ENCODE results near the gene GLB1L3.
A peak's percentile ranks its signal among the peaks of the same experiment; 100 is the strongest.
"Not testable (repeated sequence)": the region's sequence is repeated elsewhere in the genome, so short reads cannot be mapped to it uniquely, and the experiment has no call there.

GLB1L3 gene

DNA sequence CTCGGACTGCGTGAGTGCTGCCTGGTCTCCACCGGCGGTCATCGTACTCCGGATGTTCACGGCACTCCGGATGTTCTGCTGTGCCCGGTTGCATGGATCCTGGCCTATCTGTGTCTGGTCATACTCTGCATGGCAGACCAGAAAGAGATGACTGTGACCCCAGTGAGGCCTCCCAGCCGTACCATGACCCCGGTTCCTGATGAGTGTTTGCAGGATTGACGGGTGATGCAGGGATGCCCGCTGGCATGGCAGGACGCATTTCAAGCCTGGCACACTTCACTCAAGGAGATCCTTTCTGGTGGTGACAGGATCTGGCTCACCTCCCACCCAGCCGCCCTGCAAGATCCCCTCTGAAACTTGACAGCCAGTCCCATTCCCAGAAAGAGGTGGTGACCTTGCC lies 61.9 kb downstream of the GLB1L3 start:
- peaks cover 5% of the 10 kb centered on the region for H3K27me3 Mint-ChIP-seq
- no peak overlapping the region for H3K4me3 Mint-ChIP-seq
- ATAC-seq (no peak), DNase-seq (no peak)
- H3K9me3 Mint-ChIP-seq = no peaks in the 10 kb centered on the region
- no peak overlapping the region for H3K27ac Mint-ChIP-seq
- peaks cover 5% of the 10 kb centered on the region for H3K4me1 Mint-ChIP-seq

DNA sequence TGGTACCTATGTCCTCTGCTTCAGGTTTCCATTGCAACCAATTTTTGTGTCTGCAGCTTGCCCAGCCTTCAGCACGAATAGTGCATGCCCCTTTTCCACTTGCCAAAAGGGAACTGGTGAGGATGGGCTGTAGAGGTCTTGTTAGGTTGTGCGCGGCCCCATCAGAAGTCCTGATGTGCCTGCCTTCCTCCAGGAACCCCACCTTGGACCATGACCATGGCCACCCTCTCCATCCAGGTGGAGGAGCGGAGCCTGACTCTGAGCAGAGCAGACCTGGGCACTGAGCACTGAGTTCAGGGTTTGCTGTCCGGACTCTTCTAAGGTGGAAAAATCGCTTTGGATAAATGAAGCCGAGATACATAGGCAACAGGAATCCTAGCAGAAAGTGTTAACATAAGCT lies 62.5 kb downstream of the GLB1L3 start:
- no peak for DNase-seq
- Mint-ChIP-seq H3K4me1 (no peaks in the 10 kb centered on the region), H3K27me3 (no peaks in the 10 kb centered on the region), H3K4me3 (no peak overlapping the region), H3K9me3 (no peaks in the 10 kb centered on the region), H3K27ac (no peak overlapping the region)
- no peak for ATAC-seq

DNA sequence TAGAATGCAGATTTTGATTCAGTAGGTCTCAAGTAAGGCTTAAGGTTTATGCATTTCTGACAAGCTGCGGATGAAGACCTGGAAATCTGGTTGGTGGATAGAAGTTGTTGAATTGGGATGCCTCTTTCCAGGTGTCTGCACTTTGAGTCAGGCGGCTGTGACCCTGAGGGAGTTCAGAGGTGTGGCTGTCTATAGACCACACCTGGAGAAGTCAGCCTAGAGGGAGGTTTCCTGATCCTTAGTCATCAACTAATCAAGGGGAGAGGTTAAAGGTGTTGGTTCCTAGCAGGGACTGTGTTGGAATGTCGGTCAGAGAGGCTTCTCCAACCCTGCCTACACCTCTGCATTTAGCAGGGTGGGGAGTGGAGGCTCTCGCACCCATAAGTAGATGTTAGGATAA lies 63.6 kb downstream of the GLB1L3 start:
- no peaks in the 10 kb centered on the region for H3K4me1 Mint-ChIP-seq
- ATAC-seq = no peak
- H3K9me3 Mint-ChIP-seq = no peaks in the 10 kb centered on the region
- H3K27ac Mint-ChIP-seq = no peak overlapping the region
- H3K27me3 Mint-ChIP-seq = no peaks in the 10 kb centered on the region
- H3K4me3 Mint-ChIP-seq = no peak overlapping the region
- DNase-seq = no peak

DNA sequence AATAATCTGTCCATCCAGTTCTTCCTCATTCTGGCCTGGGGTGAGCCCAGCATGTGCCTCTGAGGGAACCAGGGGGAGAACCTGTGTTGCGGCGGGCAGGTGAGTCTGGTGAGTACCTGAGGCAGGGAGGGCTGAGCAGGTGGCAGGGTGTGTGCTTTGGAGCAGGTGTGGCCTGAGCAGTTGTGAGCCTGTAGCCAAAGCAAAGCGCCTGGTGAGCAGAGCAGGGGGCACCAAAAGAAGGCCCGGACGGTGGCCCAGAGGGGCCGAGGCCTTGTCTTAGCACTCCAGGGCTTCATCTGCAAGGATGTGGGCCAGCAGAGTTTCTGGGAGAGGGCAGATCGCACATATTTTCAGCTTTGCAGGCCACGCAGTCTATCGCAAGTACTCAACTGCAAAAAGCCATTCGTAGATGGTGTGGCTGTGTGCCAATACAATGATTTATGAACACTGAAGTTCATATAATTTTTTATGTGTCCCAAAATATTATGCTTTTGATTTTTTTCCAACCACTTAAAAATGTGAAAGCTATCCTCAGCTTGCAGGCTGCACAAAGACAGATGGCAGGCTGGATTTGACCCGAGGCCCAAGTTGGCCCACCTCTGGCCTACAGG lies 64.3 kb downstream of the GLB1L3 start:
- Mint-ChIP-seq H3K4me1 (no peaks in the 10 kb centered on the region), H3K4me3 (no peak overlapping the region), H3K9me3 (no peaks in the 10 kb centered on the region), H3K27ac (no peak overlapping the region), H3K27me3 (no peaks in the 10 kb centered on the region)
- ATAC-seq (no peak), DNase-seq (no peak)

DNA sequence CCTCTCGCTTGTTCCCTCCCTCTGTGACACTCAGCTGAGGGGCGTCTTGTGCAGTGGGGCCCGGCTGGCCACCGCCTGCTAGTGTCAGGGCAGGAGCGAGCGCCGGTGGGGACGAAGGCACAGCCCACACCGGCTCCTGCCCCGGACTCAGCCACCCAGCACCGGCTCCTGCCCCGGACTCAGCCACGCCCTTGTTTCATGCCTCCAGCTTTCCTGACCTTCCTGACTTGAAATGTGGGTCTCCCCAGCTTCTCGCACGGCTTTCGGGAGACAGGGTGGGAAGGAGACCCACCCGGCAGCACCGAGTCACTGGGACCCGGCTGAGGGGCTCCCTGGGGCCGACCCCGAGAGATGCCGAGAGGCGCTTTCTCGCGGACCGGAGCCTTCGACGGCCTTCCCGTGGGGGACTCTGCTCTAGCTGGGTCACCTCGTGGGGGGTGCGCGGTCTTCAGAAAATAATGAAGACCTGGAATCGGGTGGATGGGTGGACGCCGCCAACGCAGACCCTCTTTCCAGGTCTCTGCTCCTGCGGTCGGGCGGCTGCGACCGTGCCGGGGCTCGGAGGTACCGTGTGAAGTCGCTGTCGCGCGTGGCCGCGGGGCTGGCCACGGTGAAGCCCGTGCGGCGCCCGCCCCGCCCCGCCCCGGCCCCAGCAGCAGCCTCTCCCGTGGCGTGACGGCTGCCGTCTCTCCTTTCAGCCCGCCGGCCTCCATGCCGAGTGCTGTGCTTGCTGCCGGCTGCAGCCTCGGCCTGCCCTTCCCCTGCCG lies 65.8 kb downstream of the GLB1L3 start:
- ATAC-seq (no peak), DNase-seq (no peak)
- Mint-ChIP-seq H3K9me3 (no peaks in the 10 kb centered on the region), H3K4me3 (no peak overlapping the region), H3K4me1 (no peaks in the 10 kb centered on the region), H3K27me3 (no peaks in the 10 kb centered on the region), H3K27ac (no peak overlapping the region)

DNA sequence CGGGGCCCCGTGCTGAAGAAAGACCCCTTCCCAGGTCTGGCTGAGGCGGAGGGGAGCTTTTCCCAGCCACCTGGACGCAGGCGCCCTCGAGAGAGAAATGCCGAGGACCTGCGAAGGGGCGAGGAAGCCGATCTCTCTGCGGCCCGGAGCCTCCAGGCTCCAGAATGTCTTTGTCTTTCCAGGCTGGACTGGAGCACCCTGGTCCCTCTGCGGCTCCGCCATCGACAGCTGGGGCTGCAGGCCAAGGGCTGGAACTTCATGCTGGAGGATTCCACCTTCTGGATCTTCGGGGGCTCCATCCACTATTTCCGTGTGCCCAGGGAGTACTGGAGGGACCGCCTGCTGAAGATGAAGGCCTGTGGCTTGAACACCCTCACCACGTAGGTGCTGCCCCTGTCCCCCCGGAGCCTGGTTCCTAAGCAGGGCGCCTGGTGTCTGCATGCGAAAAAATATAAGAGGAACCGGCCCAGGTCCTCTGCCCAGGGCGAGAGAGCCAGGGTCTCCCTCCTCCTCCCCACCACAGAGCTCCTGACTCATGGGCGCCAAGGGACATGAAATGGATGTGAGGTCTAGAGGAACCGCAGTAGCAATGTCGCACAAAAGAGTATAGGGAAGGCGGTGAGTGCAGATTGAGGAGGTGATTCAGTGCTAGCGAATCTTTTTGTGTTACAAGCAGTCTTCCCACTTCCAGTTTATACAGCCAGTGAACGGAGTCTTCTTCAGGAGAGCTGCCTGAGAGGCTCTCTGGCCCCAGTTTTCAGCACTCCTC lies 66.6 kb downstream of the GLB1L3 start:
- Mint-ChIP-seq H3K4me3 (no peak overlapping the region), H3K4me1 (no peaks in the 10 kb centered on the region), H3K9me3 (no peaks in the 10 kb centered on the region), H3K27me3 (no peaks in the 10 kb centered on the region), H3K27ac (no peak overlapping the region)
- no peak for DNase-seq
- no peak for ATAC-seq

DNA sequence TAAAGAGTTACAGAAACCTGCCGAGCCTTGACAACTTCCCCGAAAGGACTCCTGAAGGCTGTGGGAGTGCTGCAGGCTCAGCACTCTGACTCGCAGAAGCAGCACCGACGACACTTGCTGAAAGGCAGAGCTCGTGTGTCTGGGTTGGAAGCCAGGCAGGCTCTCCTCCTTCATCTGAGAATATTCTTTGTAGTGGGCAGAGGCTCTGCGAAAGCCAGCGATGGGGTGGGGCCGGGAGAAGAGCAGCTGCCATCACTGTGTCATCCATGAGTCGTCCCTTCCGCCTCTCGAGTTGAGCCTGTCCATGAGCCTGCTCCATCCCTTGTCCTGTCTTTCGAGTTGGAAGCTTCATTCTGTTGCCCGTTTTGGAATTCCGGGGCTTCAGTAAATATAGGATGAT lies 67.5 kb downstream of the GLB1L3 start:
- DNase-seq (no peak), ATAC-seq (no peak)
- H3K4me3 Mint-ChIP-seq = no peak overlapping the region
- H3K27ac Mint-ChIP-seq = no peak overlapping the region
- H3K4me1 Mint-ChIP-seq = no peaks in the 10 kb centered on the region
- H3K27me3 Mint-ChIP-seq = no peaks in the 10 kb centered on the region
- H3K9me3 Mint-ChIP-seq = no peaks in the 10 kb centered on the region

DNA sequence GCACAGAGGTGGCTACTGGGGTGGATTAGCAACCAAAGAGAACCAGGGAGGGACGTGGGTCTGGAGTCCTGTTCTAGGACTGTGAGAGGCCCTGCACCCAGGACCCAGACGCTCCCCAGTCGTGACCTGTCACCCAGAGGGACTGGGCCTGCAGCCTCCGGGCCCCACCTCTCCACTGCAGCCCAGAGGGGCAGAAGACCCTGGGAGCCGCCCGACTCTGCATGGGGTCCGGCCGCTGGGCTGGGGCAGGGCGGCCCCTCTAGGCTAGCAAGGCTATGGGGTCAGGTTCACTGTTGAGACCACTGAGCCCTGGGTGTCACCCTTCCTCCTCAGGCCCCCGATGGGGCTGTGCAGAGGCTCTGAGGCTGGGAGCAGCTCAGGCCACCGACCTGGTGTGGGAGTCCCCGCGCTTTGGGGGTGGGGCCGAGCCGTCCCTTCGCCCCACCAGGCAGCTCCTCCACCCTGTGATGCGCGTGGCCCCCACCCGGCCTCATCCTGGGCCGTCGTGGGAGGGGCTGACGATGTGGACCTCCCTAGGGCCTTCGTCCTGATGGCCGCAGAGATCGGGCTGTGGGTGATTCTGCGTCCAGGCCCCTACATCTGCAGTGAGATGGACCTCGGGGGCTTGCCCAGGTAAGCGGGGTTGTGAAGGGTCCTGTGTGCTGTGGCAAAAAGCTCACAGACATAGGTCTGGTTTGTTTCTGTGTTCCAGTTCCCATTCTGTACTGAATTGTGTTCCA lies 68.5 kb downstream of the GLB1L3 start:
- H3K4me1 Mint-ChIP-seq, H3K27ac Mint-ChIP-seq, DNase-seq, H3K4me3 Mint-ChIP-seq, H3K9me3 Mint-ChIP-seq, H3K27me3 Mint-ChIP-seq: not testable (repeated sequence)
- peak; percentile 61 for ATAC-seq

DNA sequence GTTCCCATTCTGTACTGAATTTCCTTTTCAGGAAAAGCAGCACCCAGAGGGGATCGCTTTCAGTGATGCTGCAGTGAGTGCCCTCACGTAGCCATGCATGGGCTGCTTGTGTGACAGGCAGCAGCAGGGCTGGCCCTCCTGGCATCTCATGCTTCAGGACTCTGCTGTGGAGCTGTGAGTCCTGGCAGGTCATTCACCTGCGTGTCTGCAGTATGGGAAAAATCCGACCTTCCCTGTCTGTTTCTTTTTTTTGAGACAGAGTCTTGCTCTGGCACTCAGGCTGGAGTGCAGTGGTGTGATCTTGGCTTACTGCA lies 69.0 kb downstream of the GLB1L3 start:
- no peak overlapping the region for H3K4me3 Mint-ChIP-seq
- H3K27ac Mint-ChIP-seq = no peak overlapping the region
- DNase-seq (no peak), ATAC-seq (no peak)
- H3K27me3 Mint-ChIP-seq = no peaks in the 10 kb centered on the region
- peaks cover 10% of the 10 kb centered on the region for H3K4me1 Mint-ChIP-seq
- H3K9me3 Mint-ChIP-seq = no peaks in the 10 kb centered on the region

DNA sequence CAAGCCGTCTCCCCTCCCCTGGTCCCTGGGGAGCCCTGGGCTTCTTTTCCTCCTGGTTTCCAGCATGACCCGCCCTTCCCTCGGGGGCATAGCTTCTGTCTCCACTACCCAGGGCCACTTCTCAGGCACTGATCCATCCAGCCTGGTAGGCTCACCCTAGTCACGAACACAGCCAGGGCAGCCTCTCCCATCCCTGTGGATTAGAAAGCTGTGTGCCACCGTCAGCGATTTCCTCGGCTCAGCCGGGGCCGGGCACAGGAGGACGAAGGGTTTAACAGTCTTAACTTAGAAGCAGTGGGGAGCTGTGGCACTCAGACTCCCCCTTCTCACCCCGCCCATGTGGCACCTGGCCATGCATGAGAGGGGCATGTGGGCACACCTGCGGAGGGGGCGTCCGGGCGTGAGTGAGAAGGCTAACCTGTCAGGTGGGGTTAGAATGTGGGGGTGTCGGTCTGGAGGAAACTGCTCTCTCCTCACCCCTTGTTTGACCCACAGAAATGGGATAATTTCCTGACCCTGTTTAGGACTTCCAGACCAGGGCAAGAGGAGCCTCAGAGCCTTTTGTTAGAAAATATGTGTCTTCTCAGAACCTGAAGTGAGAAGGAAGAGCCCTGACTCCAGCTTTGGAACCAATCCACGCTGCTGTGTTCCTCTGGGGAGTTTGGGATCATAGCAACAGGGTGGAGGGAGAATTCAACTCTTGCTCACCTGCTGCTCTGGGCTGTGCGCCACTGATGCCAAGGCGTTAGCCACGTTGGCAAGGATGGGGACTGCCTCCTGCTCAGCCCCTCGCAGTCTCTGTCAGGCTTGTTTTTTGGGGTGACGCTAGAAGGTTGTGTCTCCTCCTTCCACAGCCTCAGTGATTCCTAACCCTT lies 70.2 kb downstream of the GLB1L3 start:
- Mint-ChIP-seq H3K9me3 (no peaks in the 10 kb centered on the region), H3K4me1 (peaks cover 14% of the 10 kb centered on the region), H3K27ac (no peak overlapping the region), H3K27me3 (no peaks in the 10 kb centered on the region), H3K4me3 (no peak overlapping the region)
- ATAC-seq (no peak), DNase-seq (no peak)

DNA sequence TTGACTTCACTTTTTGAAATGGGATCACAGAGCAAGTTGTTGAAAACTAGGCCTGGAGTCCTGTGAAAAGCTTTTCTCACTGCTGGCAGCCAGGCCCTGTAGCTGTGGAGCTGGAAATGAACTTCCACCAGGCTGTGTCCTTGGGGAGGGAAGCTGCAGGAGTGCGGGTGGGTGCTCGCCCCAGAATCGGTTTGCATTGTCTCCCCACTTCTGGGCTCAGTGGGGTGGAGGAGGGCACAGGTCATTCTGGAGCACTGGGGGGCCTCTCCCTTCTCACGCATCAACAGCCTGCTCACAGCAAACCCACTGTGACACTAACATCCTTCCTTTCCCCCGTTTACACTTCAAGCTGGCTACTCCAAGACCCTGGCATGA lies 70.8 kb downstream of the GLB1L3 start:
- no peak overlapping the region for H3K27ac Mint-ChIP-seq
- H3K4me1 Mint-ChIP-seq = peaks cover 14% of the 10 kb centered on the region
- no peaks in the 10 kb centered on the region for H3K9me3 Mint-ChIP-seq
- no peak overlapping the region for H3K4me3 Mint-ChIP-seq
- no peaks in the 10 kb centered on the region for H3K27me3 Mint-ChIP-seq
- DNase-seq = no peak
- no peak for ATAC-seq

DNA sequence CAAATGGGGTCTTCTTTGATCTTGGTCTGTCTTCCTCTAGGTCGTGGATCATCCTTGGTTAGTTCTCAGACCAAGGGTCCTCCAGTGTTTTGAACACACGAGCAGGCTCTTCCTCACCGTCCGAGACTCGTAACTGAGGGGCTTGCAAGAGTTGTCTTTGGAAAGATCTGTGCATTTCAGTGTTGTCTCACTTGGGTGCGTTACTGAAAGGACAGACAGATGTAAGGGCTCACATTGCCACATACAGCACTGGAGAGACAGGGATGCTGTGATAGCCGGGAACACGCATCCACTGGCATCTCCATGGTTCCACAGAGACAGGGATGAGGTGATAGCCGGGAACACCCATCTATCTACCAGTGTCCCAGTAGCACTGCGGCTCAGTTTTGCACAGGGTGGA lies 71.3 kb downstream of the GLB1L3 start:
- Mint-ChIP-seq H3K4me3 (no peak overlapping the region), H3K27ac (no peak overlapping the region)
- ATAC-seq = no peak

DNA sequence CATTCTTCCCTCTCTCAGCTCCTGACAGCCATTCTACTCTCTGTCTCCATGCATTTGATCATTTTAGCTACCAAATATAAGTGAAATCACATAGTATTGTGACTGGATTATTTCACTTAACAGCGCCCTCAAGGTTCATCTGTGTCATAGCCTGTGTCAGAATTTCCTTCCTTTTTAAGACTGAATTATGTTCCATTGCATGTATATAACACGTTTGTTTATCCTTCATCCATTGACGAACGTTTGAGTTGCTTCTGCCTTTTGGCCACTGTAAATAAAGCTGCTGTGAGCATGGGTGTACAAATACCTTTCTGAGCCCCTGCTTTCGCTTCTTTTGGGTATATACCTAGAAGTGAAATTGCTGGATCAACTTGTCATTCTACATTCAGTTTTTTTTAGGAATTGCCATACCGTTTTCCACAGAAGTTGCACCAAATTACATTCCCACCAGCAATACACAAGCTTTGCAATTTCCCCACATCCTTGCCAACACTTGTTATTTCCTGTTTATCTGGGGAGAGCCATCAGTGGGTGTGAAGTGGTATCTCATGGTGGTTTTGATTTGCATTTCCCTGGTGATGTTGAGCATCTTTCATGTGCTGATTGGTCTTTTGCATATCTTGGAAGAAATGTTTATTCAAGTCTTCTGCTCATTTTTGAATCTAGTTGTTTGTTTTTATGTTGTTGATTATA lies 73.1 kb downstream of the GLB1L3 start:
- Mint-ChIP-seq H3K4me3 (no peak overlapping the region), H3K4me1 (peaks cover 14% of the 10 kb centered on the region), H3K27ac (peak overlapping the region in 1 of 2 donors; percentile 87), H3K9me3 (no peaks in the 10 kb centered on the region), H3K27me3 (no peaks in the 10 kb centered on the region)
- DNase-seq (no peak), ATAC-seq (no peak)

More for the DNA sequence above, 71.3 kb downstream of the GLB1L3 start:
- DNase-seq = no peak
- H3K9me3 Mint-ChIP-seq = no peaks in the 10 kb centered on the region
- peaks cover 14% of the 10 kb centered on the region for H3K4me1 Mint-ChIP-seq
- H3K27me3 Mint-ChIP-seq = no peaks in the 10 kb centered on the region

DNA sequence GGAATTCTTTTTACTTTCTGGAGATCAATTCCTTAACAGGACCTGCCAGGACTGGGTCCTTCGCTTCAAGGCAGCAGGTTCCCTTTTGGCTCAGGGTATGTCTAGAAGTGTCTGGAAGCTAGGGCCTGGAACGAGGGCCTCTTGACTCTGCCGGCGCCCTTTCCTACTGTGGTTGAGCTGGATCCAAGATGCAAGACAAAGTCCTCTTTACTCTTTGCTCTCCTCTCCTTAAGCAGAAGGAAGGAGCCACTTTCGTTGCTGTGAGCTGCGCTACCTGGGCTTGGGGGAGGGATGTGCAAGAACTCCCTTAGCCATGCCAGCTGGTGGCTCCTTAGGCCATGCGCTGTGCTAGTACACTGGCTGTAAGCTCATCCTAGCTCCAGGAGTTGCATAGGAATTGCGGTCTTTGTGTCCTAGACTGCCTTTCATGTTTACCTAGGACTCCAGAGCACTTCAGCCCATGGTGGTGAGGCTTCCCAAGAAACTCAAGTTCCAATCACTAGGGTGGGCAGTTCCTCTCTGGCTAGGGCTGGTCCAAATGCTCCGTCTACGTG lies 73.7 kb downstream of the GLB1L3 start:
- Mint-ChIP-seq H3K4me3 (no peak overlapping the region), H3K9me3 (no peaks in the 10 kb centered on the region), H3K27me3 (no peaks in the 10 kb centered on the region), H3K4me1 (peaks cover 14% of the 10 kb centered on the region), H3K27ac (no peak overlapping the region)
- DNase-seq (no peak), ATAC-seq (no peak)

Data from stimulated activated naive CD8-positive, alpha-beta T cell treated with anti-CD3 and anti-CD28 coated beads, Interleukin-15, amount 100 ng/mL, for 72 hours (primary cell).